NCI-H460 (cell line): ENCODE measurements around the gene CXXC1. TPM values are rescaled to one million over a fixed set of nuclear protein-coding genes. Genes with fewer than 3 reads are reported as not detected.
A peak's percentile ranks its signal among the peaks of the same experiment; 100 is the strongest.
"Not testable (repeated sequence)": the region's sequence is repeated elsewhere in the genome, so short reads cannot be mapped to it uniquely, and the experiment has no call there.

ENCODE experiments used
- DNase-seq: peaks from one replicate; pipeline ENCODE4 v3.0.0-alpha.2; 2016; ENCODE audit warnings: low read depth; ENCODE audit errors: extremely low read depth
- total RNA-seq: library from RNA; depleted of rRNA; stranded (reverse); fragments of >200 nt; shearing (Covaris generic); gene quantifications from 2 replicates; pipeline ENCODE4 v1.2.3, GENCODE V29; 2014

CXXC1 gene
- total RNA-seq, 1 experiment from 2014 or later, result 28.6 TPM

GRCh38 chr18:50298443-50299284 lies 11.2 kb upstream of the CXXC1 start:
- DNase-seq, result no peak

- DNase-seq, result no peak
Measured at GRCh38 chr18:50297621-50298442, 10.3 kb upstream of the CXXC1 start.

- DNase-seq, result no peak
Measured at GRCh38 chr18:50293039-50293438, 5.5 kb upstream of the CXXC1 start.

DNA sequence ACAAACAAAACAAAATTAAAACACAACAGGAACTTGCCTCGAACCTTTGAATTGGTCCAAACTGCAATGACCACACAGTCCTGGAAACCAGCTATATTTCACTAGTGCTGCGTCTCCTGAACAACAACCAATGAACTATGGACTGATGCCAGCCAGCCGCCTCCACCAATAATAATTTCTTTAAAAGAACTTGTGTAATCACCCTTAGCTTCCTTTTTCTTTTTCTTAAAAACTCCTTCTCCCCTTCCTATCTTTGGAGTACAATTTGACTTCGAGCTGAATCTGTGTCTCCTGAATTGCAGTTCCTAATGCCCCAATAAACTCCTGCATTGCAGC lies 1.6 kb upstream of the CXXC1 start:
- DNase-seq, result no peak

DNA sequence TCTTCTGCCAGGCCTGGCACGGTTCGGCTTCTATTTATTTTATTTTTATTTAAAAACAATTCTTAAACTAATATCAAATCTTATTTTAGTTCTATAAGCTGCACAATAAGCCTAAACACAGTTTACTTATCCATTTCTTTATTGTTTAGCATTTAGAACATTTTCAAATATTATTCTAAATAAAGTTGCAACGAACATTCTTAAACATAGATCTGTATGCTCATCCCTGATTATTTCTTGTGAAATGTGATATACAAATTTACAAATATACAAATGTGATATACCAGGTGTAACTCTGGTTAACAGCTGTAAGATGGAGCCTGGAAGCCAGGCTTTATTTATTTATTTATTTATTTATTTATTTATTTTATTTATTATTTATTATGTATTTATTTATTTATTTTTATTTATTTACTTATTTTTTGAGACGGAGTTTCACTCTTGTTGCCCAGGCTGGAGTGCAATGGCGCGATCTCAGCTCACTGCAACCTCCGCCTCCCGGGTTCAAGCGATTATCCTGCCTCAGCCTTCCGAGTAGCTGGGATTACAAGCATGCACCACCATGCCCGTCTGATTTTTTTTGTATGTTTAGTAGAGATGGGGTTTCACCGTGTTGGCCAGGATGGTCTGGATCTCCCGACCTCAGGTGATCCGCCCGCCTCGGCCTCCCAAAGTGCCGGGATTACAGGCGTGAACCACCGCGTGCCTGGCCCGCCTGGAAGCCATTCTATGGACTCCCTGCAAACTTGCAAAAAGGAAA lies 1.0 kb upstream of the CXXC1 start:
- not testable (repeated sequence) for DNase-seq

- DNase-seq, result no peak
Measured at GRCh38 chr18:50287028-50287440, 458 bp downstream of the CXXC1 start.

DNA sequence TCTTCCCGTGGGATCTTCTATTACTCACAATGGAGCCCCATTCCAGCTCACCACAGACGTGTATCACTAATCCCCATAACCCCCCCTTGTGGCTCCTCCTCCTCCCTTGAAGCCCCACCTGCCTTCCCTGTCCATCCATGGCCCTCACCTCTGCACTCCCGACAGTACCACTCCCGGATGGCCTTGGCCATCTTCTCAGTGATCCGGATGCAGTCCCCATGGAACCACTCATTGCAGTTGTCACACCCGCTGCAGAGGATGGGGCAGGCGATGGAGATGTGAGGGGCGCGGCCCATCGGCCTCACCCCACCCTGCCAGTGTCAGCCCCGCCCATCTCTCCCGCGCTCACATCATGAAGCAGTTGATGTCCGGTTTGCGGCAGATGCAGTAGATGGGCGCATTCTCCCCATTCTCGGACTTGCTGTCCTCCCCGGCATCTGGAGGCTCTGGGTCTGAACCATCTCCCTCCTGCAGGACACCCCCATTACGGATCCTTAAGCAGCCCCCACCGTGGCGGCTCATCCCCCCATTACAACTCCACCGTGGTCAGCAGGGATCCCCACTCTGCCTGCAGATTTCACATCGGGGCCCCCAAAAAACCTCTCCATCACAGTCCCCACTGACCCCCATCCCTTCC lies 983 bp downstream of the CXXC1 start:
- DNase-seq, result no peak

DNA sequence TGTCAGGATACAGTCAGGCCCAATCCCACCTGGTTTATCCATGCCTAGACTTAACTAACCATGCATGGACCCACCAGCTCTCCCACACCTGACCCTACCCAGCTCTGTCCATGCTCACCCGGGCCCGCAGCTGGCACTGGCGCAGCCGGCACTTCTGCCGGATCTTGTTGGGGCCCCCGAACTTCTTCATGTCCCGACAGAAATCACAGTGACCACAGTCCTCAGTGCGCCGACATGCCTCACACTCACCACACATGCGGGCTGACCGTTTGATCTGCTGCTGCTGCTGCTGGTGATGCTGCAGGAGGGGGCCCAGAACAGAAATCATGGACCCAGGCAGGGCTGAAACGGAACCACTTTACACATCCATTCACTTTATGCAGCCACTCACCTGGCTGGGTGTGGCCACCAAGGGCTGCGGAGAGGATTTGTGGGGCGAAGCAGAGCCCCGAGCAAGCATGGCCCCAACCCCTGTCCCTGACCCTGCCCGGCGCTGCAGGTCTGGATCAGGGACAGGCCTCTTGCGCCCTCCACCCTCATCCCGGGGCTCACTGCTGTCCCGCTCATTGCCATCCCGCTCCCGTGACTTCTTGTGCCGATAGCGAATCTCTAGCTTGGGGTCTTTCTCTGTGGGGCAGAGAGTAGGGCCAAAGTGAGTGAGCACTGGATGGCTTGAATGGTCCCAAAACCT lies 1.7 kb downstream of the CXXC1 start:
- DNase-seq, result no peak

GRCh38 chr18:50285071-50285470 lies 2.4 kb downstream of the CXXC1 start:
- DNase-seq, result no peak

DNA sequence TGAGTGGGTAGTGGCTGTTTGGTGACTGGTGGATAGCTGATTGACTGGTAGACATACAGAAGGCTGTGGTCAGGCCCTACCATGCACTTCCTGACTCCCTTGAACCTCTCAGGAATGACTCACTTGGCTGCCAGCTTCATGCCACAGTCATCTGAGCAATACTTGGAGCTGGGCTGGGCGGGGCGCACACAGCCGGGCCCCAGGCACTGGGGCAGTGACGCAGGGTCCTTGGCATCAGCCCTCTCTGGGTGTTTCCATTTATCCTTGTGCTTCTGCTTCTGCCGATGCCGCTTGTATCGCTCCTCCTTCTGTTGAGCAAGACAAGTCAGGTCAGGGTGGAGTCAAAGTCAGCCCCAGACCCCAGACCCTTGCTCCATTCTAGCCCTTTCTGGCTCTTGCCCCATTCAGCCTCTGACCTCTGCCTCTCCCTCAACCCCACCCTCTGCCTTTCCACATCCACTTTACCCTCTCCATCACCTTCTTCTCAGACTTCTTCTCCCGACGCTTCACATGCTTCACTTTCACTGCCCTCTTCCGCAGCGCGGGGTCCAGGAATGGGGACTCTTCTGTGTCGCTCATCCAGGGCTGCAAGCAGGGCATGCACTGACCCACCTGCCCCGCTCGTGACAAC lies 3.1 kb downstream of the CXXC1 start:
- no peak for DNase-seq

DNA sequence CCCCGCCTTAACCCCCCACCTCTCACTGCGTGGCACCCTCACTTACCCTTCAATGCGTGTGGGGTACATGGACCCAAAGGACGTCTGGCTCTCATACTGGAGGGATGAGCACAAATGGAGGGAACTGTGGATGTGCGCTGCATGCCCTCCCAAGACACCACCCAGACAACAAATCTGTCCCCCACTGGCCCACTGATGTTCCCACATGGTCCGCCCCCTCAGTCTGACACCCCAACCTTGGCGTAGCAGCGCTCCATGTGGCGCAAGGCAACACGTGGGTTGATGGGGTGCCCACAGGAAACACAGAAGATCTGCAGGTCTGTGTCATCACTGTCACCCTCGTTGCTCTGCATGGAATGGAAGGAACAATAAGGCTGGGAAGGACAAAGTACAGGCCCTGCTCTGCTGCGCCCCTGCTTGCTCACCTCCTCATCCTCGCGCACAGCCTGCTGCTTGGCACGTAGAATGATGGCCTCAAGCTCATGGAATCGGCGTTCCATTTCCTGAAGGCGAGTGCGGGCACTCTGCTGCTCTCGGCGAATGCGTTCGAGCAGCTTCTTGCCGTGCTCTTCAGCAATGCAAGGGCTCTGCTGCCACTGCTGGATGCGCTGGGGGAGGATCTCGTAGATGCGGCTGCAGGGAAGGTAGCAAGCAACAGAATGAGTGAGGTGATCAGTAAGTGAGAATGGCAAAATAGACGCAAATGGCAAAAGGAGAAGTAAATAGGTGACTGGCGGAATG lies 3.9 kb downstream of the CXXC1 start:
- no peak for DNase-seq

- no peak for DNase-seq
Measured at GRCh38 chr18:50282521-50283335, 4.8 kb downstream of the CXXC1 start.

GRCh38 chr18:50281972-50282520 lies 5.4 kb downstream of the CXXC1 start:
- DNase-seq, result no peak

DNA sequence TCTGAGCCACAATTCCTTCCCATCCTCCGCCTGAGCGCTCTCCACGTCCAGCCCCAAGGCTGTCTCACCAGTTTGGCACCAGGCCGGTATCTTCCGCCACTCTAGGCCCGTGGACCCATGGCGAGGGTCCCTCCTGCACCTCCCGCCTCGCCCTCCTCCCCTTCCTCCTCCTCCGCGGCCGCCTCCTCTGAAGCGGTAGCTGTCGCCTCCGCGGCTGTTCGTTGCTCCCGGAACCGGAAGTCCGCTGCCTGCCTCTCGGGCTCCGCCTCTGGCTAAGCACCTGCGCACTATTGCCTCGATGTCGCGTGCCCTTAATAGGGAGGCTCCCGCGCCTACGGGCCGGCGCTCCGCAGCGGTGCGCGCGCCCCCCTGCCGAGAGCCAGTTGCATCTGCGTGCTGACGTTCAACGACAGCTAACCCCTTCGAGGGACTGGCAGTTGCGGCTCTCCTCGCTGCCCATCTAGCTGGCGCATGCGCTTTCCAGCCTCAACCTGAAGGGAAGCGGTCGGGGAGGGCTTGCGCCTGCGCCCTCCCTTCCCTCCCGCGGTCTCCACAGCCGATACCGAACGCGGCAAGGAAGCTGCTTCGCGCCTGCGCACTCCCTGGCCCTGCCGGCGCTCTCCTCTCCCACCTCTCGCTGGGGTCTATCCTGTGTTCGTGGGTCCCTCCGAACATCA lies 6.1 kb downstream of the CXXC1 start, which contains the start of gene MBD1:
Gene MBD1, minus strand, starts transcription at position 229 of the 677 bp plus-strand sequence. CDS start 1,531 bp downstream, outside the sequence.
- peak; percentile 97 for DNase-seq

DNA sequence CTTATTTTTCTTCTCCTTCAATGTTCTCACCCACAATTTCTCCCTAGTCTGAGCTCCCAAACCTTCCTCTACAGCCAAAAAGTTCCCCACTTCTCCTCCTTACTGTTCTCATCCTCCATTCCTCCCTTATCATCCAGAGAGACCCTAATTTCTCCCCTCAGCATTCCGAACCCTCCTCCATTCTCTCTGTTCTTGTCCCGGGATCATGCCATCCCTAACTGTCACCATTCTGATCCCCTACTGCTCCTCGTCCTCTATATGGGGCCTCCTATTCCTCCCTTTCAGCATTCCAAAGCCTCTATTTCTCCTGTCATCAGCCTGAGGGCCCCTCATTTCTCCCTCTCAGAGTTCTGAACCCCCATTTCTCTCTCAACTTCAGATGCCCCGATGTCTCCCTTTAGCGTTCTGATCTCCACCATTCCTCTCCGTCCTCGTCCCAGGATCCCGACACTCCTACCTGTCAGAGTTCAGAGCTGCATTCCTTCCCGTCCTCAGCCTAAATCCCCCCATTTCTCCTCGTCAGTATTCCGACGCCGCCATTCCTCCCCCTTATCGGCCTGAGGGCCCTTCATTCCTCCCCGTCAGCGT lies 6.7 kb downstream of the CXXC1 start:
- no peak for DNase-seq

DNA sequence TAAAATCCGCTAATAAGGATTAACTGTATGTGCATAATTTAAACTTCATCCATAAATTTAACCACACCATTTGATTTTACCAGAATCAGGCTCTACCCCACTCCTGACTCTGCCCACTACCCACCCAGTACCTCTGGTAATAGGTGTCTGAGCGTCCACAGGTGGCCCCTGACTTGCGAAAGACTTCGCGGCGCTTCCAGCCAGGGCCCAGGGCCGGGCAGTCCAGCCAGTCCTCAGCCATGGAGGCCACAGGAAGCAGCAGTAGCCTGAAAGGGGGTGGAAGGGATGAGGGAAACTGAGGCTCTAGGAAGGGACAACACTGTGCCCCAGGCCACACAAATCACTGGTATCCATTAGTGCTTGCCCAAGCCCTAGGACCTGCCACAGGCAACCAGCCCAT lies 7.7 kb downstream of the CXXC1 start:
- no peak for DNase-seq

GRCh38 chr18:50277942-50278341 lies 9.6 kb downstream of the CXXC1 start:
- peak; percentile 44 for DNase-seq
